GM11168 (cell line): ENCODE measurements around the gene SLC25A26.
"Not testable (repeated sequence)": the region's sequence is repeated elsewhere in the genome, so short reads cannot be mapped to it uniquely, and the experiment has no call there.

Experiments
- in situ Hi-C: fragments of 300-500 bp; cut with MboI; formaldehyde crosslinking; loops from one replicate; pipeline ENCODE4 v1.12.0; 2022; ENCODE audit warnings: low sequenced_read_pairs; ENCODE audit not compliant: unreplicated experiment

The SLC25A26 gene

DNA sequence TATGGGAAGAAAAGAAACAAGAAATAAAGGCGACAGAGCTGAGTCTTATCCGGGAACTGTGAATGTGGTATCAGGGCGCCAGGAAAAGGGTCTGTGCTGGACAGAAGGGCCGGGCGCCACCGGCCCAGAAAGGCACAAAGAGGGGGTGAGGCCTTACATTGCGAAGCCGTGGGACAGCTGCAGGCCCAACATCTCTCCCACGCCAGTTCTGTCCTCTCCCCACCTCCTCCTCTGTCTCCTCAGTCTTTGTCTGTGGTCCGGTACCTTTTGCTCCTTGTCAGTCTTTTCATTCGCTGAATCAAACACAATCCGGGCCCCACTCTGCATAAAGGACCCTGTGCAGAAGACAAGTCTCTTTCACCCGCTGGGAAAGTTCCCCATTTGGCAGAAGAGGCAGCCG is 198.2 kb downstream of the SLC25A26 start:
- in situ Hi-C loops: no loop called here

- in situ Hi-C loops: not testable (repeated sequence)
Observed at GRCh38 chr3:66421144-66421543, 200.3 kb downstream of the SLC25A26 start.

DNA sequence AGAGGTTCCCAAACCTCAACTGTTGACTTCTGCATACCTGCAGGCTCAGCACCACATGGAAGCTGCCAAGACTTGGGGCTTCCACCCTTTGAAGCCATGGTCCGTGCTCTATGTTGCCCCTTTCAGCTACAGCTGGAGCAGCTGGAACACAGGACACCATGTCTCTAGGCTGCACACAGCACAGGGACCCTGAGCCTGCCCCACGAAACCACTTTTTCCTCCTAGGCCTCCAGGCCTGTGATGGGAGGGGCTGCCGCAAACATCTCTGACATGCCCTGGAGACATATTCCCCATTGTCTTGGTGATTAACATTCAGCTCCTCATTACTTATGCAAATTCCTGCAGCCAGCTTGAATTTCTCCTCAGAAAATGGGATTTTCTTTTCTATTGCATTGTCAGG is 201.1 kb downstream of the SLC25A26 start:
- in situ Hi-C loops: not testable (repeated sequence)

GRCh38 chr3:66423791-66424190 is 203.0 kb downstream of the SLC25A26 start:
- in situ Hi-C loops: no loop called here

DNA sequence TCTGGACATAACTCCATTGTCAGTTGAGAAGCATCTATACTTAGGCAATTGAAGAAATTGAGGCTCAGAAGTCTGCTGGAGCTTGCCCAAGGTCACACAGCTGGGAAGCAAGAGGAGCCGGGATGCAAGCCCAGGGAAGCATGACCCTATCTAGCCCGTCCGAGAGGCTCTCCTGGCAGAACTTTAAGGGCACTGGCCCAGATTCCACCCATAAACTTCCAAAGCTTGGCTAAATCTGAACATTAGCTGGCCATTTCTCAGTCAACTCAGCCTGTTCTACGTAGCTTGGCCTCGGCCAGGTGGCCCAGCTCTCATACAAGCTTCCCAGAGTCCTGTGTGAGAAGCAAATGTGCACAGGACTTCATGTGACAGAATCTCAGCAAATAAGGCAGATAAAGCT is 204.2 kb downstream of the SLC25A26 start:
- in situ Hi-C loops: no loop called here

DNA sequence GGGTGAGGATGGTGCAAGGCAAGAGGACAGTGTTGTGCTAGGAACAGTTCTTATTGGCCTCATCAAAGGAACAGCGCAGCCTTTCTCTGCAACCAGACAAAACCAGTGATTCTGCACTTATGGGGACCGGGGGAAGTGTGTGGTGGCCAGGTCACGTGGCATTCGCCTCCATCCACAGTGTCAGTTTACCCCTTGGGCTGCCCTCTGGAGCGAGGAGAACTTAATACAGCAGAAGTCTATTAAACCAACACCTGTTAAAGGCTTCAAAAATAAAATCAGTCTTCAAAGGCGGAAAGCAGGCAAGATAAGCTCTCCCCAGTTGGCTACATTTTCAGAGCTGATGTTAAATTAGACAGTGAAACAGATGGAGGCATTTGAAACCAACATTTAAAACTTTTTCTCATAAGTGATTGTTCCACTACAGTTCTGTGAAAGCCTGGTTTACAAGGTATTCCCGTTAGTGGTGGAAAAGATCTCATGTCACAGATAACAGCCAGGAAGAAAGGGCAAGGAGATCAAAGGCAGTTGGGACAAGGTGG is 204.8 kb downstream of the SLC25A26 start:
- in situ Hi-C loops: no loop called here

DNA sequence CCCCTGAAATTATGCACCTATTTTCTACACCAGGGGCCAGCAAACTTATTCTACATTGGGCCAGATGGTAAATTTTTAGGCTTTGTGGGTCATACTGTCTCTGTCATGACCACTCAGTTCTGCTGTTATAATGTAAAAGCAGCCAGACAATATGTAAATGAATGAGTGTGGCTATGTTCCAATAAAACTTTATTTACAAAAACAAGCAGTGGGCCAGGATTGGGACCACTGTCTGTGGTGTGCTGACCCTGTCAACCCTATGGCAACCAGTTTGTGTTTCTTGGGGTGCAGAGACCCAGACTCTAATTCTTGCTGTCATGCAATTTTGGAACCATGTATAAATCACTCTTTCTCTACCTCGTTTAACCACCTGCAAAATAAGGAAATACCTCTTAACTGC is 205.3 kb downstream of the SLC25A26 start:
- in situ Hi-C loops: no loop called here

- in situ Hi-C loops: no loop called here
Observed at GRCh38 chr3:66427352-66427751, 206.6 kb downstream of the SLC25A26 start.

DNA sequence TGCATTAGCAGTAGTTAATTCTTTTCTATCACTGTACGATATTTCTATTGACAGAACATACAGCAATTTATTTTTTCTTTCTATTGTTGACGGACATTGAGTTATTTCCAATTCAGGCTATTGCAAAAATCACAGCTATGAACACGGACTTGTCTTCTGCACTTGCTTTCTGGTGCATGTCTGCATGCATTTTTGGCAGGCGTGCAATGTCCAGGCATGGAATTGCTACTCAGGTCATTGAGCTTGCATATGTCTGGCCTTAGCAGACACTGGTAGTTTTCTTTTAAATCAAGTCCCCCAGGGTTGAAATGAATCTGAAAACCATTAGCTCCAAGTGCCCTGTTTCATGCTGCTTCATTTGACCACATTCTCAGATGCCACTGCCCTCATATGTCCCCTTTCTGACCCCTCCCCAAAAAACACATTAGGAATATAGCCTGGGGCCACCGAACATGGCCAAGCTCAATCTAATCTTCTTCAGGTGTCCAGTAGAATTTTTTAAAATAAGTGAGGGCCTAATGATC is 207.2 kb downstream of the SLC25A26 start:
- in situ Hi-C loops: no loop called here
